Activated CD4-positive, alpha-beta memory T cell treated with anti-CD3 and anti-CD28 coated beads, Interleukin-2, amount 10 ng/mL, durations not matched to agents 7 days and 5 days (primary cell): ENCODE measurements around the gene SYDE1. TPM values are rescaled to one million over a fixed set of nuclear protein-coding genes. Genes with fewer than 3 reads are reported as not detected.

Source experiments
- CTCF ChIA-PET: fragments of 350-600 bp; sonication (Branson Sonifier 250); formaldehyde crosslinking; loops from one replicate; lab custom pipeline; 2021; ENCODE audit warnings: antibody characterized with exemption, inconsistent platforms; lab: Charles Lee
- POLR2A ChIA-PET: fragments of 350-600 bp; sonication (Branson Sonifier 250); formaldehyde crosslinking; loops from one replicate; lab custom pipeline; 2021; ENCODE audit warnings: antibody characterized with exemption; lab: Charles Lee
- DNase-seq: peaks from one replicate; pipeline ENCODE4 v3.0.0-alpha.2; 2020
- H3K27ac Mint-ChIP-seq: one replicate; pipeline ENCODE4 v1.8.0; 2021; ENCODE audit warnings: mild to moderate bottlenecking, mixed read lengths
- H3K27me3 Mint-ChIP-seq: one replicate; pipeline ENCODE4 v1.8.0; 2021; ENCODE audit warnings: mixed read lengths
- H3K36me3 Mint-ChIP-seq: one replicate; pipeline ENCODE4 v1.8.0; 2021; ENCODE audit warnings: low read depth, mixed read lengths
- H3K4me1 Mint-ChIP-seq: one replicate; pipeline ENCODE4 v1.8.0; 2021; ENCODE audit warnings: mixed read lengths
- H3K4me3 Mint-ChIP-seq: one replicate; pipeline ENCODE4 v1.8.0; 2021; ENCODE audit warnings: mild to moderate bottlenecking, mixed read lengths
- H3K9me3 Mint-ChIP-seq: one replicate; pipeline ENCODE4 v1.8.0; 2021; ENCODE audit warnings: mixed read lengths
- total RNA-seq, 2 experiments: library from RNA; stranded (reverse); gene quantifications; one replicate each; pipeline ENCODE4 v1.2.3, GENCODE V29; 2021

Gene SYDE1
- total RNA-seq, 2 experiments from 2014 or later: not detected

- Mint-ChIP-seq H3K36me3 (no peaks in the 10 kb centered on the region), H3K27me3 (peaks cover 2% of the 10 kb centered on the region), H3K27ac (no peak overlapping the region), H3K9me3 (peaks cover 10% of the 10 kb centered on the region), H3K4me3 (no peak overlapping the region), H3K4me1 (no peaks in the 10 kb centered on the region)
- POLR2A ChIA-PET: no interaction called here
- CTCF ChIA-PET: no interaction called here
- DNase-seq: no peak
Observed at GRCh38 chr19:15141143-15141542, 33.9 kb downstream of the SYDE1 start.

GRCh38 chr19:15142313-15142712 lies 35.1 kb downstream of the SYDE1 start:
- Mint-ChIP-seq H3K4me1 (no peaks in the 10 kb centered on the region), H3K36me3 (no peaks in the 10 kb centered on the region), H3K27ac (no peak overlapping the region), H3K9me3 (peaks cover 10% of the 10 kb centered on the region), H3K4me3 (no peak overlapping the region), H3K27me3 (no peaks in the 10 kb centered on the region)
- POLR2A ChIA-PET: no interaction called here
- CTCF ChIA-PET: no interaction called here
- DNase-seq: no peak

GRCh38 chr19:15144046-15144646 lies 36.9 kb downstream of the SYDE1 start:
- Mint-ChIP-seq H3K36me3 (no peaks in the 10 kb centered on the region), H3K27ac (no peak overlapping the region), H3K27me3 (no peaks in the 10 kb centered on the region), H3K4me1 (no peaks in the 10 kb centered on the region), H3K9me3 (peaks cover 8% of the 10 kb centered on the region), H3K4me3 (no peak overlapping the region)
- POLR2A ChIA-PET: no interaction called here
- CTCF ChIA-PET: no interaction called here
- DNase-seq: no peak

GRCh38 chr19:15147090-15147489 lies 39.9 kb downstream of the SYDE1 start:
- H3K4me3 Mint-ChIP-seq: no peak overlapping the region
- peaks cover 3% of the 10 kb centered on the region for H3K27me3 Mint-ChIP-seq
- no peak overlapping the region for H3K27ac Mint-ChIP-seq
- ChIA-PET POLR2A (interaction anchor here (1.3 kb wide), 1 partner anchor 22 kb away, joined by 3 read pairs; no protein-coding TSS in a partner anchor), CTCF (interaction anchor here (1.1 kb wide), 1 partner anchor 55 kb away, joined by 3 read pairs; no protein-coding TSS in a partner anchor)
- H3K4me1 Mint-ChIP-seq: no peaks in the 10 kb centered on the region
- H3K36me3 Mint-ChIP-seq: no peaks in the 10 kb centered on the region
- no peak for DNase-seq
- no peaks in the 10 kb centered on the region for H3K9me3 Mint-ChIP-seq

GRCh38 chr19:15149737-15150136 lies 42.5 kb downstream of the SYDE1 start:
- Mint-ChIP-seq H3K36me3 (no peaks in the 10 kb centered on the region), H3K4me3 (no peak overlapping the region), H3K27ac (no peak overlapping the region), H3K9me3 (peaks cover 5% of the 10 kb centered on the region), H3K27me3 (peaks cover 4% of the 10 kb centered on the region), H3K4me1 (no peaks in the 10 kb centered on the region)
- ChIA-PET POLR2A (no interaction called here), CTCF (interaction anchor here (1.8 to 2.9 kb wide), 2 partner anchors 49 to 57 kb away, joined by 13 to 19 read pairs; no protein-coding TSS in a partner anchor)
- DNase-seq: no peak

- Mint-ChIP-seq H3K4me1 (no peaks in the 10 kb centered on the region), H3K4me3 (no peak overlapping the region), H3K36me3 (no peaks in the 10 kb centered on the region), H3K27me3 (peaks cover 4% of the 10 kb centered on the region), H3K27ac (no peak overlapping the region), H3K9me3 (peaks cover 5% of the 10 kb centered on the region)
- CTCF ChIA-PET: interaction anchor here (0.9 to 1.9 kb wide), 5 partner anchors 14 to 265 kb away, joined by 4 to 14 read pairs (median 6); partner anchors contain the start of gene AKAP8L
- POLR2A ChIA-PET: no interaction called here
- peak; percentile 44 for DNase-seq
Observed at GRCh38 chr19:15154002-15154612, 46.9 kb downstream of the SYDE1 start.

- ChIA-PET POLR2A (no interaction called here), CTCF (no interaction called here)
- no peak for DNase-seq
- H3K27me3 Mint-ChIP-seq: peaks cover 4% of the 10 kb centered on the region
- H3K4me3 Mint-ChIP-seq: no peak overlapping the region
- peaks cover 5% of the 10 kb centered on the region for H3K9me3 Mint-ChIP-seq
- H3K27ac Mint-ChIP-seq: no peak overlapping the region
- H3K4me1 Mint-ChIP-seq: no peaks in the 10 kb centered on the region
- H3K36me3 Mint-ChIP-seq: no peaks in the 10 kb centered on the region
Observed at GRCh38 chr19:15155296-15155695, 48.1 kb downstream of the SYDE1 start.

GRCh38 chr19:15156391-15156790 lies 49.2 kb downstream of the SYDE1 start:
- Mint-ChIP-seq H3K4me3 (no peak overlapping the region), H3K27me3 (peaks cover 2% of the 10 kb centered on the region), H3K4me1 (no peaks in the 10 kb centered on the region), H3K9me3 (peaks cover 5% of the 10 kb centered on the region), H3K27ac (no peak overlapping the region), H3K36me3 (no peaks in the 10 kb centered on the region)
- ChIA-PET POLR2A (no interaction called here), CTCF (no interaction called here)
- no peak for DNase-seq

- no peaks in the 10 kb centered on the region for H3K4me1 Mint-ChIP-seq
- H3K27me3 Mint-ChIP-seq: peaks cover 3% of the 10 kb centered on the region
- no peak overlapping the region for H3K27ac Mint-ChIP-seq
- DNase-seq: no peak
- ChIA-PET CTCF (interaction anchor here (1.3 kb wide), 1 partner anchor 68 kb away, joined by 3 read pairs; no protein-coding TSS in a partner anchor), POLR2A (no interaction called here)
- H3K9me3 Mint-ChIP-seq: peaks cover 3% of the 10 kb centered on the region
- no peaks in the 10 kb centered on the region for H3K36me3 Mint-ChIP-seq
- no peak overlapping the region for H3K4me3 Mint-ChIP-seq
Observed at GRCh38 chr19:15159251-15159650, 52.0 kb downstream of the SYDE1 start.

GRCh38 chr19:15161028-15161984 lies 54.1 kb downstream of the SYDE1 start:
- Mint-ChIP-seq H3K27ac (no peak overlapping the region), H3K27me3 (peaks cover 1% of the 10 kb centered on the region), H3K4me1 (no peaks in the 10 kb centered on the region), H3K4me3 (no peak overlapping the region), H3K36me3 (no peaks in the 10 kb centered on the region), H3K9me3 (peaks cover 3% of the 10 kb centered on the region)
- ChIA-PET POLR2A (no interaction called here), CTCF (interaction anchor here (1.3 kb wide), 1 partner anchor 11 kb away, joined by 6 read pairs; no protein-coding TSS in a partner anchor)
- no peak for DNase-seq
